Neural progenitor cell (in vitro differentiated cells): ENCODE data around the gene ARMH3. TPM values are rescaled to one million over a fixed set of nuclear protein-coding genes. Genes with fewer than 3 reads are reported as not detected.

Source experiments
- DNase-seq: peaks from one replicate; pipeline ENCODE4 v3.0.0-alpha.2; 2016; ENCODE audit warnings: low spot score
- H2AFZ ChIP-seq: fragments of 200-600 bp; sonication (generic); replicated peaks from 2 replicates; pipeline ENCODE4 v1.6.1; 2016; ENCODE audit warnings: antibody characterized with exemption
- H3F3A ChIP-seq: fragments of 200-600 bp; sonication (generic); 2 replicates; pipeline ENCODE4 v1.6.1; 2016; ENCODE audit warnings: antibody characterized with exemption, low read depth
- H3K27ac ChIP-seq: fragments of 200-600 bp; sonication (generic); 2 replicates; pipeline ENCODE4 v1.5.1; 2016; ENCODE audit warnings: mild to moderate bottlenecking
- H3K27me3 ChIP-seq: fragments of 200-600 bp; sonication (generic); 2 replicates; pipeline ENCODE4 v1.6.1; 2016; ENCODE audit warnings: mild to moderate bottlenecking, moderate library complexity
- H3K36me3 ChIP-seq: fragments of 200-600 bp; sonication (generic); 2 replicates; pipeline ENCODE4 v1.5.1; 2016
- H3K4me1 ChIP-seq: fragments of 200-600 bp; sonication (generic); 2 replicates; pipeline ENCODE4 v1.6.1; 2016; ENCODE audit warnings: mixed run types
- H3K4me2 ChIP-seq: fragments of 200-600 bp; sonication (generic); 2 replicates; pipeline ENCODE4 v1.6.1; 2016
- H3K4me3 ChIP-seq: fragments of 200-600 bp; sonication (generic); 2 replicates; pipeline ENCODE4 v1.5.1; 2016
- H3K79me2 ChIP-seq: fragments of 200-600 bp; sonication (generic); 2 replicates; pipeline ENCODE4 v1.6.1; 2016; ENCODE audit warnings: low read depth
- H3K9ac ChIP-seq: fragments of 200-600 bp; sonication (generic); 2 replicates; pipeline ENCODE4 v1.6.1; 2016
- H3K9me3 ChIP-seq: fragments of 200-600 bp; sonication (generic); 2 replicates; pipeline ENCODE4 v1.5.1; 2016; ENCODE audit warnings: low read depth
- H4K20me1 ChIP-seq: fragments of 200-600 bp; sonication (generic); 2 replicates; pipeline ENCODE4 v1.6.1; 2016; ENCODE audit warnings: low read depth
- H3K27ac Mint-ChIP-seq: 3 replicates; pipeline ENCODE4 v1.8.0; 2021; ENCODE audit warnings: mixed read lengths
- H3K27me3 Mint-ChIP-seq: 2 replicates; pipeline ENCODE4 v1.8.0; 2022; ENCODE audit warnings: low read depth, mild to moderate bottlenecking, inconsistent platforms, moderate library complexity, mixed read lengths; ENCODE audit not compliant: insufficient read depth
- H3K36me3 Mint-ChIP-seq: 3 replicates; pipeline ENCODE4 v1.8.0; 2021; ENCODE audit warnings: mixed read lengths
- H3K4me1 Mint-ChIP-seq: 3 replicates; pipeline ENCODE4 v1.8.0; 2021; ENCODE audit warnings: mixed read lengths
- H3K4me3 Mint-ChIP-seq: 3 replicates; pipeline ENCODE4 v1.8.0; 2021; ENCODE audit warnings: mild to moderate bottlenecking, moderate library complexity, mixed read lengths
- H3K9me3 Mint-ChIP-seq: 3 replicates; pipeline ENCODE4 v1.8.0; 2020; ENCODE audit warnings: mixed read lengths
- CTCF ChIP-seq: fragments of 200-600 bp; sonication (generic); IDR thresholded peaks from 2 replicates; pipeline ENCODE4 v1.5.1; 2017; ENCODE audit warnings: antibody characterized with exemption, mild to moderate bottlenecking
- EZH2 ChIP-seq: fragments of 200-600 bp; sonication (generic); IDR thresholded peaks from 2 replicates; pipeline ENCODE4 v1.6.1; 2017; ENCODE audit warnings: antibody characterized with exemption, mild to moderate bottlenecking, moderate library complexity
- EZH2phosphoT487 ChIP-seq: fragments of 200-600 bp; sonication (generic); IDR thresholded peaks from 2 replicates; pipeline ENCODE4 v1.6.1; 2017; ENCODE audit warnings: antibody characterized with exemption
- total RNA-seq: library from RNA; depleted of rRNA; stranded (reverse); fragments of >200 nt; gene quantifications from 2 replicates; pipeline ENCODE4 v1.2.3, GENCODE V29; 2015; ENCODE audit warnings: low replicate concordance

Gene ARMH3
- total RNA-seq, 1 donor from 2014 or later: 14.5 TPM

GRCh38 chr10:102016416-102016815 lies 39.6 kb downstream of the ARMH3 start:
- Histone ChIP-seq H4K20me1 (no peaks in the 10 kb centered on the region), H3K4me1 (no peaks in the 10 kb centered on the region), H3F3A (no peaks in the 10 kb centered on the region), H3K27ac (no peak overlapping the region), H3K9ac (no peak overlapping the region), H3K4me2 (no peak overlapping the region), H3K27me3 (no peaks in the 10 kb centered on the region), H3K9me3 (no peaks in the 10 kb centered on the region), H3K4me3 (no peak overlapping the region), H3K79me2 (no peaks in the 10 kb centered on the region), H2AFZ (no peak overlapping the region), H3K36me3 (no peaks in the 10 kb centered on the region)
- TF ChIP-seq EZH2 (no peak), EZH2phosphoT487 (no peak), CTCF (no peak)
- H3K9me3 Mint-ChIP-seq: no peaks in the 10 kb centered on the region
- no peak for DNase-seq
- H3K27ac Mint-ChIP-seq: no peak overlapping the region
- H3K4me3 Mint-ChIP-seq: no peak overlapping the region
- no peaks in the 10 kb centered on the region for H3K4me1 Mint-ChIP-seq
- peaks cover 6% of the 10 kb centered on the region for H3K36me3 Mint-ChIP-seq
- H3K27me3 Mint-ChIP-seq: no peaks in the 10 kb centered on the region

GRCh38 chr10:102010961-102011360 lies 45.0 kb downstream of the ARMH3 start:
- Histone ChIP-seq H4K20me1 (no peaks in the 10 kb centered on the region), H3K4me3 (no peak overlapping the region), H2AFZ (no peak overlapping the region), H3K4me1 (no peaks in the 10 kb centered on the region), H3F3A (peaks cover 10% of the 10 kb centered on the region), H3K79me2 (no peaks in the 10 kb centered on the region), H3K9ac (peak overlapping the region; percentile 37), H3K4me2 (no peak overlapping the region), H3K27ac (no peak overlapping the region), H3K36me3 (peaks cover 4% of the 10 kb centered on the region), H3K27me3 (no peaks in the 10 kb centered on the region), H3K9me3 (no peaks in the 10 kb centered on the region)
- no peak for DNase-seq
- peaks cover 6% of the 10 kb centered on the region for H3K36me3 Mint-ChIP-seq
- H3K4me1 Mint-ChIP-seq: no peaks in the 10 kb centered on the region
- TF ChIP-seq CTCF (no peak), EZH2phosphoT487 (no peak), EZH2 (no peak)
- H3K9me3 Mint-ChIP-seq: no peaks in the 10 kb centered on the region
- no peaks in the 10 kb centered on the region for H3K27me3 Mint-ChIP-seq
- no peak overlapping the region for H3K4me3 Mint-ChIP-seq
- no peak overlapping the region for H3K27ac Mint-ChIP-seq

GRCh38 chr10:102009801-102010425 lies 46.1 kb downstream of the ARMH3 start:
- H3K4me3 ChIP-seq: no peak overlapping the region
- no peaks in the 10 kb centered on the region for H3K4me1 Mint-ChIP-seq
- H3K4me3 Mint-ChIP-seq: no peak overlapping the region
- DNase-seq: peak; percentile 81
- H3K27ac ChIP-seq: no peak overlapping the region
- H3K4me2 ChIP-seq: no peak overlapping the region
- no peaks in the 10 kb centered on the region for H3K79me2 ChIP-seq
- H3K27ac Mint-ChIP-seq: no peak overlapping the region
- no peak overlapping the region for H3K9ac ChIP-seq
- no peaks in the 10 kb centered on the region for H3K27me3 Mint-ChIP-seq
- peaks cover 10% of the 10 kb centered on the region for H3F3A ChIP-seq
- TF ChIP-seq EZH2 (no peak), CTCF (peak; percentile 99)
- H3K4me1 ChIP-seq: no peaks in the 10 kb centered on the region
- no peak overlapping the region for H2AFZ ChIP-seq
- peaks cover 8% of the 10 kb centered on the region for H3K36me3 Mint-ChIP-seq
- no peaks in the 10 kb centered on the region for H3K9me3 ChIP-seq
- H3K27me3 ChIP-seq: no peaks in the 10 kb centered on the region
- H3K36me3 ChIP-seq: peaks cover 4% of the 10 kb centered on the region
- no peaks in the 10 kb centered on the region for H3K9me3 Mint-ChIP-seq
- H4K20me1 ChIP-seq: no peaks in the 10 kb centered on the region
